Natural killer cell treated with Interleukin-12 subunit alpha and Interleukin-12 subunit beta and Interleukin-15 and Interleukin-18, amount 100 ng/mL, for 72 hours (primary cell): ENCODE data around the gene RFESD. TPM values are rescaled to one million over a fixed set of nuclear protein-coding genes. Genes with fewer than 3 reads are reported as not detected.

Experiments used
- ATAC-seq, 2 donors: fragments of 150-1000 bp; cut with Tn5 transposase in 1 of 2; sonication (Bioruptor Pico), chemical (Tn5 transposase) in 1 of 2; 2 replicates each; pipeline ENCODE4 v1.10.0; 2021
- DNase-seq: peaks from one replicate; pipeline ENCODE4 v3.0.0; 2022; ENCODE audit warnings: low spot score
- H3K27ac Mint-ChIP-seq, 2 donors: 1 replicate in 1 of 2; 2 replicates in 1 of 2; pipeline ENCODE4 v1.8.0; 2022; ENCODE audit warnings: mixed read lengths in 2 of 2, mild to moderate bottlenecking in 1 of 2, moderate library complexity in 1 of 2
- H3K27me3 Mint-ChIP-seq, 2 donors: 1 replicate in 1 of 2; 2 replicates in 1 of 2; pipeline ENCODE4 v1.8.0; 2022; ENCODE audit warnings: mixed read lengths in 2 of 2
- H3K36me3 Mint-ChIP-seq: one replicate; pipeline ENCODE4 v1.8.0; 2022; ENCODE audit warnings: mixed read lengths
- H3K4me1 Mint-ChIP-seq, 2 donors: 1 replicate in 1 of 2; 2 replicates in 1 of 2; pipeline ENCODE4 v1.8.0; 2022; ENCODE audit warnings: low read depth in 2 of 2, mixed read lengths in 2 of 2, mild to moderate bottlenecking in 1 of 2
- H3K4me3 Mint-ChIP-seq: one replicate; pipeline ENCODE4 v1.8.0; 2022; ENCODE audit warnings: mixed read lengths
- H3K9me3 Mint-ChIP-seq: 2 replicates; pipeline ENCODE4 v1.8.0; 2022; ENCODE audit warnings: mixed read lengths
- total RNA-seq, 2 donors: library from RNA; stranded (reverse); gene quantifications; one replicate each; pipeline ENCODE4 v1.2.3, GENCODE V29; 2022

RFESD gene
- total RNA-seq: 1 to 10 TPM in 1 of 2 donors, under 1 TPM in 1; 0.98 to 5.5 TPM

DNA sequence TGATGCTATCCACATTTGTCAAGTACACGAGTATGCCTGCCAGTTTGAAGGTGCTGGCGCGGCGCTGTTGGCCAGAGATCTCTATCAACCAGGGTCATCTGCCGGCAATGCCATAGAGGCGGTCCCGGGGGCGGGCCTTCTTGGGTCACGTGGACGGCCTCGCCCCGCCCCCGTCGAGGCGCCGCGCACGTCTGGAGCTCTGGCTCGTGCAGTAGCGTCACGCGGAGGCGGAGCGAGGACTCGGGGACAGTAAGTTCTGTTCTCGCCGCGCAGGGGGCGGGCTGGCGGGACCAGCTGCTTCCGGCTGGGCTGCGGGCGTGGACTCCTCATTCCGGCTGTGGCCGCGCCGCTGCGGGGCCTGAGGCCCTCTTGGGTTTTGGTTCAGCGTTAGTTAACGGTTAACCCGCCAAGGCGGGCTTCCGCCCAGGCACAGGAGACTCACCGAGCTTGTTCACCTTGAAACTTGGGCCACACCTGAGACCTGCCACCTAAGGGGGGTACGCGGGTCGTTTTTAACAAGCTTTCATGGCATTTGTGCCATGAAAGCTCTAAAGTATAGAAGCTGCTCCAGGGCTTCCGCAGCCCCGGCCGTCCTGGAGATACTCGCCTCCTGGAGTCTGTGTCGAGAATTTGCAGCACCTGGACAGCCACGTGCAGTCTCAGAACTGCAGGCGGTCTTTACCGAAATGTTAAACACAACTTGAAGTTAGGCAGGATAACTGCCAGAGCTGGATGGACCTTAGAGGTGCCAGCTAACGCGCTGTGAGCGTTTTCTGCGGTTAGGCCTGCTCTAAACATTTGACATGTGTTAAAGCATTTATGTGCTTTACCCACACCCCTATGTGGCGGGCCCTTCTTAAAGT, at the start of gene RFESD:
TSS of gene RFESD (plus strand) at position 209 of the 863 bp plus-strand sequence. CDS start 5,495 bp downstream, outside the sequence.
- Mint-ChIP-seq H3K4me1 (peaks cover 13 to 14% of the 10 kb centered on the region in 2 donors), H3K9me3 (no peaks in the 10 kb centered on the region), H3K27ac (peak within 1 kb of the TSS; percentile 81 to 87), H3K36me3 (no peaks in the 10 kb centered on the region), H3K4me3 (peak within 1 kb of the TSS; percentile 76), H3K27me3 (no peaks in the 10 kb centered on the region)
- ATAC-seq: peak; percentile 99 to 100
- DNase-seq: peak; percentile 99

DNA sequence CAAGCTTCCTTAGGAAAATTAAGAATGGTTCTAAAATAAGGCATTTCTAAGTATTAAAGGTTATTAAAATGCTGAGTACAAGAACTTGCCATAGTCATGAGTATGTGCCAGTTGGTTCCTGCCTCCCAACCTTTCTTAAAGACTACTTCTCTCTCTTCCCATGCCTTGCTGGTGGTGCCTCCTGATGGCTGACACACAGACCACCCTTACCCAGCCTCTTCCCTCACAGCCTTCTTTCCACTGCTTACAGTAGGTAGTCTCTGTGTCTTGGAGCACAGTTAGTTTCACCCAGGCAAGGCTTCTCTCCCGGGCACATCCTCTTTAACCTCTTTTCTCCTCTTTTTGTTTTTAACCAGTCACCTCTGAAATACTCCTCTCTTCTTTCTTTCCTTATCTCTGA, 47.3 kb upstream of the RFESD start:
- ATAC-seq (no peak), DNase-seq (no peak)
- Mint-ChIP-seq H3K9me3 (no peaks in the 10 kb centered on the region), H3K4me3 (no peak overlapping the region), H3K27ac (no peak overlapping the region), H3K4me1 (no peaks in the 10 kb centered on the region), H3K36me3 (no peaks in the 10 kb centered on the region), H3K27me3 (no peaks in the 10 kb centered on the region)

DNA sequence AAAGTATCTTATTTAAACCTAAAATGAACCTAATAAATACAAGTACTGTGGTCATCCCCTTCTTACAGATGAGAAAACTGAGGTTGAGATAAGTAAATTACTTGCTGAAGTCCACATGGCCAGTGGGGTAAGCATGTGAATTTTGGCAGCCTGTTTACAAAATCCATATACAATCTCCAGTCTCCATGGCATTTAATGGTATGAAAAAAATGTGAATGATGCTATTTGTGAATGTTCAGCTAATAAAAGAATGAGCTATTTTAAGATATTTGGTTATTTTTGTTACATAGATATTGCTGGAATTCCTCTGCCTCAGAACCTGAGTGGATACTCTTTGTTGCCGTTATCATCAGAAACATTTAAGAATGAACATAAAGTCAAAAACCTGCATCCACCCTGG, 46.0 kb upstream of the RFESD start:
- ATAC-seq: no peak
- Mint-ChIP-seq H3K27me3 (no peaks in the 10 kb centered on the region), H3K4me1 (no peaks in the 10 kb centered on the region), H3K4me3 (no peak overlapping the region), H3K27ac (no peak overlapping the region), H3K36me3 (no peaks in the 10 kb centered on the region), H3K9me3 (no peaks in the 10 kb centered on the region)
- no peak for DNase-seq

DNA sequence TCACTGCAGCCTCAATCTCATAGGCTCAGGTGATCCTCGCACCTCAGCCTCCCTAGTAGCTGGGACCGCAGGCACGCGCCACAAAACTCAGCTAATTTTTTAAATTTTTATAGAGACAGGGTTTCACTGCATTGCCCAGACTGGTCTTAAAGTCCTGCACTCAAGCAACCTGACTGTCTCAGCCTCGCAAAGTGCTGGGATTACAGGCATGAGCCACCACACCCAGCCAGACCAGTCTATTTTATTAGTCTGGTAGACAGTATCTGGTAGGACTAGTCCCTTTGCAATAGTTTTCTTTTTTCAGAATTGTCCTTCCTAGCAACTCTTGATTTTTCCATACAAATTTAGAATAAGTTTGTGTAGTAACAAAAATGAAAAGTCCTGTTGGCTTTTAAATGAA, 40.8 kb upstream of the RFESD start:
- DNase-seq (no peak), ATAC-seq (no peak)
- Mint-ChIP-seq H3K36me3 (no peaks in the 10 kb centered on the region), H3K4me3 (no peak overlapping the region), H3K27me3 (no peaks in the 10 kb centered on the region), H3K27ac (no peak overlapping the region), H3K4me1 (no peaks in the 10 kb centered on the region), H3K9me3 (no peaks in the 10 kb centered on the region)

DNA sequence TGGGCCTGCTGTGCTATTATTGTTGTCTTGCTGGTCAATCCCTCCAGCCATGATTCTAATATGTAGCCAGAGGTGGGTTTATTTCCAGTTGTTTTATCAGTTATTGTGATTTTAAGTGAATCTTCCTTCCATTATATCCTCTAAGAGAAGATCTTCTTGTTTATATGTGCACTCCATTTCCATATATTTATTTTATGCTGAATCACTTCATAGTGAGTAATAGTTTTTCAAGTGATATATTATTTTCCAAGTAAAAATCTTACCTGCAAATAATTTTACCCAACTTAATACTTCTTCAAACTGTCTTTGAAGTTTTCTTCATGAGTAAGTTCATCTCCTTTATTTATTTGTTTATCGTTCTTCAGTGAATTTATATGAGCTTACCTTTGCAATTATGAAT, 40.2 kb upstream of the RFESD start:
- DNase-seq: no peak
- no peak overlapping the region for H3K27ac Mint-ChIP-seq
- no peak for ATAC-seq
- no peaks in the 10 kb centered on the region for H3K36me3 Mint-ChIP-seq
- H3K4me3 Mint-ChIP-seq: no peak overlapping the region
- no peaks in the 10 kb centered on the region for H3K27me3 Mint-ChIP-seq
- H3K4me1 Mint-ChIP-seq: no peaks in the 10 kb centered on the region
- H3K9me3 Mint-ChIP-seq: no peaks in the 10 kb centered on the region

DNA sequence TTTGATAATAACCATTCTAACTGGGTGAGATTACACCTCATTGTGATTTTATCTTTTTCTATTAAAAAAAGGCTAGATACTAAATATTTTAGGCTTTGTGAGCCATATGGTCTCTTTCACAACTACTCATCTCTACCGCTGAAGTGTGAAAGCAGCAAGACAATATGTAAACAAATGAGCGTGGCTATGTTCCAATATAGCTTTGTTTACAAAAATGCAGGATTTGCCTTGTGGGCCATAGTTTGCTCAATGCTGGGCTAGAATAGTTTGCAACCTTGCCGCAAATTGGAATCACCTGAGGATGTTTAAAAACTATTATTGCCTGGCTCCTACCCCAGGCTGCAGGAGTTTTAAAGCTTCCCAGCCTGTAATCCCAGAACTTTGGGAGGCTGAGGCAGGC, 36.9 kb upstream of the RFESD start:
- H3K36me3 Mint-ChIP-seq: peaks cover 11% of the 10 kb centered on the region
- DNase-seq: no peak
- H3K9me3 Mint-ChIP-seq: no peaks in the 10 kb centered on the region
- H3K27me3 Mint-ChIP-seq: no peaks in the 10 kb centered on the region
- no peak overlapping the region for H3K4me3 Mint-ChIP-seq
- H3K27ac Mint-ChIP-seq: no peak overlapping the region
- H3K4me1 Mint-ChIP-seq: peaks cover 0 to 2% of the 10 kb centered on the region in 2 donors
- no peak for ATAC-seq

DNA sequence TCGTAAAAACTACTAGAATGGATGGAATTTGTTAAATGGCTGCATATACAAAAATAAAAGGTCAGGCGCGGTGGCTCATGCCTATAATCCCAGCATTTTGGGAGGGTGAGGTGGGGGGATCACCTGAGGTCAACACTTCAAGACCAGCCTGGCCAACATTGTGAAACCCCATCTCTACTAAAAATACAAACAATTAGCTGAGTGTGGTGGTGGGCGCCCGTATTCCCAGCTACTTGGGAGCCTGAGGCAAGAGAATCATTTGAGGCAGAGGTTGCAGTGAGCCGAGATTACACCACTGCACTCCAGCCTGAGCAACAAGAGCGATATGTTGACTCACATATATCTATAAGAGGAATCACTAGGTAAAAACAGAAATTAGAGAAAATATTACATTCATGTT, 36.0 kb upstream of the RFESD start:
- no peaks in the 10 kb centered on the region for H3K9me3 Mint-ChIP-seq
- H3K36me3 Mint-ChIP-seq: peaks cover 11% of the 10 kb centered on the region
- H3K27ac Mint-ChIP-seq: no peak overlapping the region
- no peak overlapping the region for H3K4me3 Mint-ChIP-seq
- H3K27me3 Mint-ChIP-seq: no peaks in the 10 kb centered on the region
- no peak for ATAC-seq
- DNase-seq: no peak
- H3K4me1 Mint-ChIP-seq: peaks cover 4 to 10% of the 10 kb centered on the region in 2 donors

DNA sequence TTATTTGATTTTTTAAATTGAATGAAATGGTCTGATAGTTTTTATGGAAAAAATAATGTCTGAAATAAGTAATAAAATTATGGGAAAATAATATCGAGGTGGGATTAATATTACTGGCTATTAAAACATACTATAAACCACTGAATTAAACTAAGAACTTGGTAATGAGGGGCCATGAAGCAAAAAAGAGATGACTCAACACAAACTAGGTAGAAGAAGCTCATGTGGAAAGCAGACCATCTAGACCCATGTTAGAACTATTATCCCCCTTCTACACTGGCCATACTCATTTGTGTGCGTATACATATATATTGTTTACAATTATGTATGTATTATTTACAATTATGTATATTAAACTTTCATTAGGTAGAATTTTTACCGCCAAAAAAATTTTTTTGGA, 35.2 kb upstream of the RFESD start:
- no peak overlapping the region for H3K27ac Mint-ChIP-seq
- no peaks in the 10 kb centered on the region for H3K27me3 Mint-ChIP-seq
- ATAC-seq: no peak
- H3K9me3 Mint-ChIP-seq: no peaks in the 10 kb centered on the region
- DNase-seq: no peak
- H3K4me1 Mint-ChIP-seq: peaks cover 4 to 10% of the 10 kb centered on the region in 2 donors
- H3K4me3 Mint-ChIP-seq: no peak overlapping the region
- peaks cover 11% of the 10 kb centered on the region for H3K36me3 Mint-ChIP-seq

DNA sequence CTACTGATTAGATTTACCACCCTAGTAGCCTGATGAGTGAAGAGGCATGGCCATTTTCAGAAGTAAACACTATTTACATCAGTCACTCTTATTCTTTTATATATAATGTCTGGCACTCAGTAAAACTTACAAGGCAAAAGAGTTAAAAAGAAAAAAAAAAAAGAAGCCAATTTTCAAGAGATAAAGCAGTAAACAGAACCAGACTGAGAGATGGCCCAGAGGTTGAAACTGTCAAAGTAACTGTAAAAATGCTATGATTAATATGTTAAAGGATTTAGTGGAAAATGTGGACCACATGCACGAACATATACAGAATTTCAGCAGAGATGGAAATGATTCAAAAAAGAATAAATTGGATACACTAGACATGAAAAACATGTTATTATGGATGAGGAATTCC, 33.1 kb upstream of the RFESD start:
- peaks cover 10 to 18% of the 10 kb centered on the region in 2 donors for H3K4me1 Mint-ChIP-seq
- H3K36me3 Mint-ChIP-seq: peaks cover 11% of the 10 kb centered on the region
- H3K4me3 Mint-ChIP-seq: no peak overlapping the region
- no peak for DNase-seq
- H3K27me3 Mint-ChIP-seq: no peaks in the 10 kb centered on the region
- ATAC-seq: no peak
- no peak overlapping the region for H3K27ac Mint-ChIP-seq
- no peaks in the 10 kb centered on the region for H3K9me3 Mint-ChIP-seq

DNA sequence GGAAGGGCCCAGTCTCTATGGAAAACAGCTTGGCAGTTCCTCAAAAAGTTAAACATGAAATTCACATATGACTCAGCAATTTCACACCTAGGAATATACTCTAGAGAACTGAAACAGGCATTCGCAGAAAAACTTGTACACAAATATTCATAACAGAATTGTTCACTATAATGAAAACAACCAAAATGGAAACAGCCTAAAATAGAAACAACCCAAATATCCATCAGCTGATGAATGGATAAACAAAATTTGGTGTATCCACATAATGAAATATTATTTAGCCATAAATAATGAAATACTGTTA, 31.5 kb upstream of the RFESD start:
- H3K4me1 Mint-ChIP-seq: peaks cover 24 to 33% of the 10 kb centered on the region in 2 donors
- no peaks in the 10 kb centered on the region for H3K27me3 Mint-ChIP-seq
- no peak overlapping the region for H3K4me3 Mint-ChIP-seq
- H3K36me3 Mint-ChIP-seq: peaks cover 11% of the 10 kb centered on the region
- DNase-seq (no peak), ATAC-seq (peak in 1 of 2 donors; percentile 52)
- no peaks in the 10 kb centered on the region for H3K9me3 Mint-ChIP-seq
- no peak overlapping the region for H3K27ac Mint-ChIP-seq

DNA sequence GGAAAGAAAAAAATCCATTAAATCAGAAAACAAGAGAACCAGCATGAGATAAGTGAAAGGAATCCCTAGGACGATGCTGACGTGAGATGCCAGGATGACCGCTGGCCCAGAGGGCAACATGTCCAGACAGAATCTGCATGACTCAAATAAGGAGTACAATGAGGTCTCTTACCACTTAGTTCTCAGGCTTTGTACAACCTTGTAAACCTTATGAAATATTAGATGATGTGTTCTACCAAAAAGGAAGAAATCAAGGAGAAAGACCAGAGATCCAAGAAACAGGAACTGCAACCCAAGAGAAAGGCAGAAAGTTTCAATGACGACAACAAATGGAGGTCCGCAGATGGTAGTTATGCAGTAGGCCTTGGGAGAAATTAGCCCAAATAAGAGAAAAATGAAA, 29.5 kb upstream of the RFESD start:
- peaks cover 11% of the 10 kb centered on the region for H3K36me3 Mint-ChIP-seq
- H3K4me1 Mint-ChIP-seq: peaks cover 29 to 40% of the 10 kb centered on the region in 2 donors
- no peak overlapping the region for H3K27ac Mint-ChIP-seq
- no peak overlapping the region for H3K4me3 Mint-ChIP-seq
- H3K27me3 Mint-ChIP-seq: no peaks in the 10 kb centered on the region
- ATAC-seq (no peak), DNase-seq (no peak)
- no peaks in the 10 kb centered on the region for H3K9me3 Mint-ChIP-seq

DNA sequence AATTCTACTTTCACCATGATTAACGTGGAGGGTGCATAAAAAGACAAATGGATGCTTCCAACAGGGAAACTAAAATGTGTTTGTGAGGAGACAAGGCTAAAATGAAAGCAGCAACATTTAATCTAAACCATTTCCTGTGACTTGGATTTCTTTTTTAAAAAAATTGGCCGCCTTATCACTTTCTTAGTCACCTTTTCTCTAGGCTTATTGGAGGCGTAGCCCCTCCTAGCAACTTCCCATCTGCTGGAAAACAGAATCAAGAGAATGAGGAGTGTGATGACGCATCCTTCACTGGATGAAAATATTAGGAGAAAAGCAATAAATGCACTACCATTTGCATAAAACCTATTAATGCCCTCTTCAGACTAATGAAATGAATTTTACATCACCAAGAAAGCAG, 27.5 kb upstream of the RFESD start:
- Mint-ChIP-seq H3K27ac (peak overlapping the region; percentile 53 to 63), H3K4me1 (peaks cover 33 to 43% of the 10 kb centered on the region in 2 donors), H3K4me3 (peak overlapping the region; percentile 93), H3K36me3 (peaks cover 1% of the 10 kb centered on the region), H3K27me3 (no peaks in the 10 kb centered on the region), H3K9me3 (no peaks in the 10 kb centered on the region)
- no peak for DNase-seq
- ATAC-seq: no peak

DNA sequence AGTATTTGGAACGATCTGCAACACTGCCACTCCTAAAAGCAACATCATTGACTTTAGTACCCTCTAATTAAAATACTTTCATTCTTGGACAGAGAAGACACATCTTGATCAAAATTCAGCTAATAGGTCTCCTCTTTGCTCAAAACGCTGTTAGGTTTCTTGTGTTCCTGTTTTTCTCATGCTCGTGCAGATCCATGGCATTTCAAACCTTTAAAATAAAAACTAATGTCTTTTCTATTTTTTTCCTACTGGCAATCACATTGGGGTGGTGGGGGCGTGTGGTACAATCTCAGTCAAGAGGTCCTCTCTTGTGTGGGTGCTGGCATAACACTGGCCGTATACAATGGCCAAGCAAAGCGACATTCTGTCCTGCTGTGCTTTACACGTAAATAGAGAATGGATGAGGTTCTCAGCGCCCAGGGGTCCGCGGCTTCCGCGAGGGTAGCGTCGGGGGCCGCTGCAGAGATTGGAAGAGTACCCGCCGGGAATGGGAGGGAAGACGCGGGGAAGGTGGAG, 27.0 kb upstream of the RFESD start:
- H3K27ac Mint-ChIP-seq: peak overlapping the region; percentile 53 to 63
- H3K27me3 Mint-ChIP-seq: no peaks in the 10 kb centered on the region
- DNase-seq (no peak), ATAC-seq (no peak)
- H3K4me3 Mint-ChIP-seq: peak overlapping the region; percentile 93
- H3K4me1 Mint-ChIP-seq: peaks cover 33 to 42% of the 10 kb centered on the region in 2 donors
- no peaks in the 10 kb centered on the region for H3K9me3 Mint-ChIP-seq
- no peaks in the 10 kb centered on the region for H3K36me3 Mint-ChIP-seq

DNA sequence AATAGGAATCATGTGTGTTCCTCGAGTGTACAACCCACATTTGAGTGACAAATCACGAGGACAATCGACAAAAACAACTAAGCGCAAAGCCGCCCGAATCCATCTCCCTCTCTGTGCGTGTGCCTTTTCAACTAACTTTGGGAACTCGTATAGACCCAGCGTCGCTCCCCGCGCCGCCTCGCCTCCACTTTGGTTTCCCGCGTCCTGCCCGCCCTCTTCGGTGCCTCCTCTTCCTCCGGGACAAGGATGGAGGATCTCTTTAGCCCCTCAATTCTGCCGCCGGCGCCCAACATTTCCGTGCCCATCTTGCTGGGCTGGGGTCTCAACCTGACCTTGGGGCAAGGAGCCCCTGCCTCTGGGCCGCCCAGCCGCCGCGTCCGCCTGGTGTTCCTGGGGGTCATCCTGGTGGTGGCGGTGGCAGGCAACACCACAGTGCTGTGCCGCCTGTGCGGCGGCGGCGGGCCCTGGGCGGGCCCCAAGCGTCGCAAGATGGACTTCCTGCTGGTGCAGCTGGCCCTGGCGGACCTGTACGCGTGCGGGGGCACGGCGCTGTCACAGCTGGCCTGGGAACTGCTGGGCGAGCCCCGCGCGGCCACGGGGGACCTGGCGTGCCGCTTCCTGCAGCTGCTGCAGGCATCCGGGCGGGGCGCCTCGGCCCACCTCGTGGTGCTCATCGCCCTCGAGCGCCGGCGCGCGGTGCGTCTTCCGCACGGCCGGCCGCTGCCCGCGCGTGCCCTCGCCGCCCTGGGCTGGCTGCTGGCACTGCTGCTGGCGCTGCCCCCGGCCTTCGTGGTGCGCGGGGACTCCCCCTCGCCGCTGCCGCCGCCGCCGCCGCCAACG, 26.3 kb upstream of the RFESD start, which contains the start of gene GPR150:
TSS of gene GPR150 (plus strand) at position 58 of the 840 bp plus-strand sequence. CDS start at position 247, 189 bp downstream.
- H3K27me3 Mint-ChIP-seq: no peaks in the 10 kb centered on the region
- no peaks in the 10 kb centered on the region for H3K36me3 Mint-ChIP-seq
- DNase-seq (peak; percentile 86), ATAC-seq (peak; percentile 91 to 93)
- peak within 1 kb of the TSS; percentile 93 for H3K4me3 Mint-ChIP-seq
- H3K4me1 Mint-ChIP-seq: peaks cover 30 to 36% of the 10 kb centered on the region in 2 donors
- H3K9me3 Mint-ChIP-seq: no peaks in the 10 kb centered on the region
- peak within 1 kb of the TSS; percentile 53 to 63 for H3K27ac Mint-ChIP-seq
